22Rv1 (cell line): ENCODE measurements around the gene SPATA6L.

ENCODE experiments used
- CTCF ChIP-seq: fragments of 450-650 bp; IDR thresholded peaks from 2 replicates; pipeline ENCODE4 v1.5.1; 2017; ENCODE audit warnings: mild to moderate bottlenecking
- ZFX ChIP-seq: fragments of 450-650 bp; IDR thresholded peaks from 2 replicates; pipeline ENCODE4 v1.6.1; 2017; ENCODE audit warnings: antibody characterized with exemption, borderline replicate concordance

DNA sequence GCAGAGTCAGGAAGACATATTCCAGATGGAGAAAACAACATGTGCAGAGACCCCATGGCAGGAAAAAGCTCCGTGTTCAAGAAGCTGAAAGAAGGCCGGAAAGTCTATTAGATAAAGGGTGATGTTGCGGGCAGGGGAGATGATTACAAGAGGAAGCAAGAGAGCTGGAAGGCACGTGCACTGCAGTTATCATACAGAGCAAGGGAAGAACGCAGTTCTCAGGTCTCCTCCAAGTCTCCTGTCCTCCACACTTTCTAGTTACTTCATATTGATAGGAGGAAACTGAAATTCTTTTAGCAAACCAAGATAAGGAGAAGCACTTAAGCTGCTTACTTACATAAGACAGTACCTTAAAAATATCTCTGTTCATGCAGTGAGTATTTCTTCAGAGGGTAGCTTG, 62.5 kb downstream of the SPATA6L start:
- no peak for TF ChIP-seq CTCF
- no peak for TF ChIP-seq ZFX
